ENCODE measurements around the gene UTP14C.
"Not testable (repeated sequence)": the region's sequence is repeated elsewhere in the genome, so short reads cannot be mapped to it uniquely, and the experiment has no call there.

UTP14C gene

GRCh38 chr13:52001120-52001731 is 23.3 kb upstream of the UTP14C start:
- peak; percentile 4 for FAIRE-seq
- peak; percentile 35 for DNase-seq (ENCODE audit: insufficient read length, low spot score)

GRCh38 chr13:52002361-52002760 is 22.1 kb upstream of the UTP14C start:
- FAIRE-seq (no peak), DNase-seq (ENCODE audit: insufficient read length, low spot score) (no peak)

GRCh38 chr13:52003541-52003940 is 20.9 kb upstream of the UTP14C start:
- DNase-seq (ENCODE audit: insufficient read length, low spot score) (no peak), FAIRE-seq (no peak)

GRCh38 chr13:52004511-52005170 is 19.9 kb upstream of the UTP14C start:
- DNase-seq (ENCODE audit: insufficient read length, low spot score), result no peak
- no peak for FAIRE-seq

GRCh38 chr13:52005841-52006522 is 18.5 kb upstream of the UTP14C start:
- no peak for FAIRE-seq
- no peak for DNase-seq (ENCODE audit: insufficient read length, low spot score)

DNA sequence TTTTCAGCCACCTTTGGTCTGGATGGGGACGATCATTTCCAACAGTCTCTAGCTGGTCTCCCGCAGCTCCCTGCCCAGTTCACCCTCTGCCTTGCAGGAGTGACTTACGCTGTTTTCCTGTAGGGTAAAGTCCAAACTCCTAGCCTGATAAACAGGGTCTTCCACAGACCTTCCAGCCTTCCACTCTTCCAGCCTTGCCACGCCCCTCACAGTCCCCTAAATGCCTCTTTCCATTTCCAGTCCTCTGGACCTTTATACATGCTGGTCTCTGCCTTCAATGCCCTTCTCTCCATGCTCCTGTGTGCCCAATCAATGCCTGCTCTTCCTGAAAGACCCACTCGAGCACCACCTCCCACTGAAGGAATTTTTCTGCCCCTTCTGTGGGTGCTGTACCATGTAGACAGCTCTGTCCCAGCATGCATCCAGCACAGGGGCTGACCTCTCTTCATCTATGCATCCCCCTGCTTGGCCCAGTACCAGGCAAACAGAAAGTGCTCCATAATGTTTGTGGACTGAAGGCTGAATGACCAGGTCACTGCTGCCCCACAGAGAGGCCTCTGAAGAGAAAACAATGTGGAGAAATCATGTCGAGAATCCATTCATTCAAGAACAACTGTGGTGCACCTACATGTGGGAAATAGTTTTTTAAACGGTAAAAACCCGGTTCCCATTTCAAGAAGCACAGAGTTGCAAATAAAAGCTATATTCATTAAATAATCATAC is 17.8 kb upstream of the UTP14C start:
- FAIRE-seq (no peak), DNase-seq (ENCODE audit: insufficient read length, low spot score) (no peak)

- DNase-seq (ENCODE audit: insufficient read length, low spot score) (no peak), FAIRE-seq (no peak)
Measured at GRCh38 chr13:52009946-52010345, 14.5 kb upstream of the UTP14C start.

GRCh38 chr13:52010890-52011631 is 13.4 kb upstream of the UTP14C start, which contains the start of gene ATP7B:
TSS of gene ATP7B (minus strand) at chr13:52011450. CDS start at chr13:52011337, 113 bp downstream.
- DNase-seq (ENCODE audit: insufficient read length, low spot score), result peak; percentile 14

DNA sequence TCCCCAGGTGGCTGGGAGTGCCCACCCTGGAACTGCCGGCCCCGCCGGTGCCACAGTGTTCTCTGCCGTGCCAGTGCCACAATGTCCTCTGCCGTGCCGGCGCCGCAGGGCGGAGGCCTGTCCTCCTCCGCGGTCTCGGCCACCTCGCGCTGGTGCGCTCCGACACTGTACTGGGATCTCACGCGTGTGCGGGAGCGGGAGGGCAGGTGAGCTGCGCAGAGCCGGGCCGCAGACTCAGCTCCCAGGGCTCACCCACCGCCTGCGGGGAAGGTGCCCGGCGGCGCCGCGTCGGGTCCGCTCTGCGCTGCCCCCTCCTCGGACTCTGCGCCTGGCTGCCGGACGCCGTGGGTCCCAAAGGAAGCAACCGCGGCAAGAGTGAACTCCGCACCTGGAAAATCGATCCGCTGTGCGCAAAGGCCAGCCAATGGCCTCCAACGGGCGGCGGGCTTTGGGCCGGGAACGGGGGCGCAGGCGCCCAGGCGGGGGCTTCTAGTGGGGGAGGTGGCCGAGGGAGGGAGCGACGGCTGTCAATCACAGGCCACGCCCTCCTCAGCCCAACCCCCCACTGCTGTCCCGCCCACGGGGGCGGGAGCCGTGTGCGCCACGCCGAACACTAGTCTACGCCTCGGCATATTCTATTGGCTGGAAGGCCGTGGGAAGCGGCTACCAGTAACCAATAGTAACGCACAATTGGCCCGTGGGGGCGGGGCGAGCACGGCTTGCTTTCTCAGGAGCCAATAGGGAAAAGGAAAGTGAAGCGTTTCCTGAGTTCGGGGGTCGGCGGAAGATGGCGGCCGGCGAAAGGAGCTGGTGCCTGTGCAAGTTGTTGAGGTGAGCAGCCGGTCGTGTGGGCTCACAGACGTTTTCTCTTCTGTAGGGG is 12.6 kb upstream of the UTP14C start, which contains the start of gene ALG11:
TSS of gene ALG11 (plus strand) at position 767 of the 880 bp plus-strand sequence. CDS start at position 788, 21 bp downstream.
- DNase-seq (ENCODE audit: insufficient read length, low spot score) (peak; percentile 93), FAIRE-seq (peak; percentile 99)

More at GRCh38 chr13:52010890-52011631, 13.4 kb upstream of the UTP14C start, which contains the start of gene ATP7B:
- FAIRE-seq, result no peak

GRCh38 chr13:52012512-52012836 is 12.0 kb upstream of the UTP14C start:
- no peak for DNase-seq (ENCODE audit: insufficient read length, low spot score)
- FAIRE-seq, result no peak

- DNase-seq (ENCODE audit: insufficient read length, low spot score) (no peak), FAIRE-seq (no peak)
Measured at GRCh38 chr13:52016296-52016695, 8.2 kb upstream of the UTP14C start.

GRCh38 chr13:52020191-52020590 is 4.3 kb upstream of the UTP14C start:
- FAIRE-seq (no peak), DNase-seq (ENCODE audit: insufficient read length, low spot score) (no peak)

GRCh38 chr13:52022356-52022755 is 2.1 kb upstream of the UTP14C start:
- FAIRE-seq (no peak), DNase-seq (ENCODE audit: insufficient read length, low spot score) (no peak)

DNA sequence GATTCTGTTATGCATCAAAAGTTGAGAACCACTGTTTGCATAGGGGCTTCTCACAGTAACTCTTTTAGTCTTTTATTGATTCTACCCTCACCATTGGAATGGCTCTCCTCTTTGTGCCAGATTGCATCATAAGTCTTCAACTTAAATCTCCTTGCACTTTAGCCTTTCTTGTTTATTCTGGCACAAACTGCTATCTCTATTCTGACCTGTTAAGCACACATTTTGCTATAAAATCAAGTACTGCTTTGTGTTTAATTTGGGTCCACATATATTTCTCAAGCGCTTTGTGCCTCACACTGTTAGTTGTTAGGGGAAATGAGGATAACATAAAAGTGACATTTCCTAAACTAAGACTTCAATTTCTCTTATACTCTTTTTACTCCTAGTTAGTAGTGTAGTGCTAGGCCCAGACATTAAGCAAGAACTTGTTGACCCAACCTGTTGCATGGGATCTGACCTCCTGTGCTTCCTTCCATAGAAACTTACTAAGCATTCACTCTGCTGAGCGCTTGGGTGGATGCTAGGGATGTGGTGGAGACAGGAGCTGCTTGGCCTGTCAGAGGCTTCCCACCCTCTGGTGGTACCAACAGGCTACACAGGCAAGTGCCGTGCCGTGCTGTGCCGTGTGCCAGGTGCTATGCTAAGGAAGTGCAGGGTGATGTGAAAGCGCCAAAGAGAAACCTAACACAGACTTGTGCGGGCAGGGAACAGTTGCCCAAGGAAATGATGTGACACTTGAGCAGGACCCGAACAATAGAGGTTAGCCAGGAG is 1.2 kb downstream of the UTP14C start:
- no peak for DNase-seq (ENCODE audit: insufficient read length, low spot score)
- FAIRE-seq, result no peak

GRCh38 chr13:52026246-52026626 is 1.7 kb downstream of the UTP14C start:
- FAIRE-seq (no peak), DNase-seq (ENCODE audit: insufficient read length, low spot score) (no peak)

DNA sequence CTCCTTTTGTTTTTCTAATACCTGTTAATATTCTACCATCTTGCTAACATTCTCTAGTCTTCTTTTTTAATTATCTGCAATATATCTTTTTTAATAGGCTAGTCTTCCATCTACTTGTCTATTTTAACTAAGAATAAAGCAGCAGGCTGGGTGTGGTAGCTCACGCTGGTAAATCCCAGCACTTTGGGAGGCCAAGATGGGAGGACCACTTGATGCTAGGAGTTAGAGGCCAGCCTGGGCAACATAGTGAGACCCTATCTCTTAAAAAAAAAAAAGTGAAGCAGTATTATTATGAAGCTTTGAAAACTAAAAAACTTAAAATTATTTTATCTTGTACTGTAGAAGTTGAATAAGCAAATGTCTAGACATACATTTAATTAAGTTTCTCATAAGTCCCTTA is 3.3 kb downstream of the UTP14C start:
- FAIRE-seq, result no peak

DNA sequence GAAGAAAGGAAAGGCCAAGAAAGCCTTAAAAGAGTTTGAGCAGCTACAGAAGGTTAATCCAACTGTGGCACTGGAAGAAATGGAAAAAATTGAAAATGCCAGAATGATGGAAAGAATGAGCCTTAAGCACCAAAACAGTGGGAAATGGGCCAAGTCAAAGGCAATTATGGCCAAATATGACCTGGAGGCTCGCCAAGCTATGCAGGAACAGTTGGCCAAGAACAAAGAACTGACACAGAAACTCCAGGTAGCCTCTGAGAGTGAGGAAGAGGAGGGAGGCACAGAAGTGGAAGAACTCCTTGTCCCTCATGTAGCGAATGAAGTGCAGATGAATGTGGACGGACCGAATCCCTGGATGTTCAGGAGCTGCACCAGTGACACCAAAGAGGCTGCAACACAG is 5.1 kb downstream of the UTP14C start:
- FAIRE-seq, result no peak

More for the DNA sequence above, 3.3 kb downstream of the UTP14C start:
- no peak for DNase-seq (ENCODE audit: insufficient read length, low spot score)

GRCh38 chr13:52030401-52030800 is 5.9 kb downstream of the UTP14C start:
- DNase-seq (ENCODE audit: insufficient read length, low spot score); FAIRE-seq: not testable (repeated sequence)

More for the DNA sequence above, 5.1 kb downstream of the UTP14C start:
- DNase-seq (ENCODE audit: insufficient read length, low spot score), result no peak

- FAIRE-seq (no peak), DNase-seq (ENCODE audit: insufficient read length, low spot score) (no peak)
Measured at GRCh38 chr13:52033039-52033438, 8.5 kb downstream of the UTP14C start.
